Measurements from ENCODE around the gene SRR.

SRR gene

GRCh38 chr17:2282297-2282873 lies 21.4 kb upstream of the SRR start:
- Histone ChIP-seq H2BK12ac (ENCODE audit: low read length in 2 of 2) (no peak overlapping the region), H3K23ac (ENCODE audit: low read length in 2 of 2) (no peak overlapping the region), H3K4ac (ENCODE audit: low read depth in 1 of 2, low read length in 2 of 2) (no peak overlapping the region), H3K27me3 (ENCODE audit: control insufficient read depth in 1 of 2, insufficient read depth in 1 of 2, low read length in 2 of 2) (no peaks in the 10 kb centered on the region), H3K4me3 (ENCODE audit: insufficient read depth in 1 of 2, low read depth in 1 of 2, low read length in 2 of 2) (no peak overlapping the region), H3K4me2 (ENCODE audit: low read length, poor library complexity, severe bottlenecking) (no peak overlapping the region), H2AFZ (ENCODE audit: low read depth, low read length) (no peak overlapping the region), H2BK120ac (ENCODE audit: low read depth, low read length) (no peak overlapping the region), H3K27ac (ENCODE audit: low read length, poor library complexity, severe bottlenecking) (no peak overlapping the region), H4K8ac (ENCODE audit: low read length) (no peak overlapping the region), H3K36me3 (ENCODE audit: control insufficient read depth in 1 of 2, insufficient read depth in 2 of 2, low read depth in 1 of 2, low read length in 2 of 2) (peaks cover 33 to 77% of the 10 kb centered on the region in 2 experiments), H3K4me1 (ENCODE audit: control insufficient read depth, insufficient read depth, low read depth, low read length) (no peaks in the 10 kb centered on the region), H3K18ac (ENCODE audit: low read depth in 1 of 2, low read length in 2 of 2) (no peak overlapping the region), H3K79me1 (replicated peaks; ENCODE audit: low read length, poor library complexity, severe bottlenecking) (peaks cover 16% of the 10 kb centered on the region), H3K9ac (ENCODE audit: low read length) (peak overlapping the region; percentile 65), H3K9me3 (ENCODE audit: control insufficient read depth, low read length) (no peaks in the 10 kb centered on the region), H4K91ac (ENCODE audit: low read length) (no peak overlapping the region), H2AK5ac (ENCODE audit: low read length, severe bottlenecking) (no peak overlapping the region), H2BK15ac (ENCODE audit: low read depth, poor library complexity, severe bottlenecking) (no peak overlapping the region), H2BK5ac (ENCODE audit: low read depth, low read length, poor library complexity, severe bottlenecking) (no peak overlapping the region), H3K14ac (ENCODE audit: low read length in 2 of 2) (no peak overlapping the region)
- WGBS = 73% methylated on average over 5 of the region's 7 CpGs
- peak; percentile 89 for DNase-seq

- Histone ChIP-seq H3K4me1 (ENCODE audit: control insufficient read depth, insufficient read depth, low read depth, low read length) (no peaks in the 10 kb centered on the region), H3K36me3 (ENCODE audit: control insufficient read depth in 1 of 2, insufficient read depth in 2 of 2, low read depth in 1 of 2, low read length in 2 of 2) (peaks cover 38 to 81% of the 10 kb centered on the region in 2 experiments), H3K23ac (ENCODE audit: low read length in 2 of 2) (no peak overlapping the region), H2BK12ac (ENCODE audit: low read length in 2 of 2) (no peak overlapping the region), H2BK5ac (ENCODE audit: low read depth, low read length, poor library complexity, severe bottlenecking) (no peak overlapping the region), H2AK5ac (ENCODE audit: low read length, severe bottlenecking) (no peak overlapping the region), H2BK15ac (ENCODE audit: low read depth, poor library complexity, severe bottlenecking) (no peak overlapping the region), H3K4me3 (ENCODE audit: insufficient read depth in 1 of 2, low read depth in 1 of 2, low read length in 2 of 2) (no peak overlapping the region), H3K27me3 (ENCODE audit: control insufficient read depth in 1 of 2, insufficient read depth in 1 of 2, low read length in 2 of 2) (no peaks in the 10 kb centered on the region), H2AFZ (ENCODE audit: low read depth, low read length) (no peak overlapping the region), H2BK120ac (ENCODE audit: low read depth, low read length) (no peak overlapping the region), H4K8ac (ENCODE audit: low read length) (no peak overlapping the region), H4K91ac (ENCODE audit: low read length) (no peak overlapping the region), H3K14ac (ENCODE audit: low read length in 2 of 2) (no peak overlapping the region), H3K18ac (ENCODE audit: low read depth in 1 of 2, low read length in 2 of 2) (no peak overlapping the region), H3K79me1 (replicated peaks; ENCODE audit: low read length, poor library complexity, severe bottlenecking) (peaks cover 21% of the 10 kb centered on the region), H3K9me3 (ENCODE audit: control insufficient read depth, low read length) (no peaks in the 10 kb centered on the region), H3K4me2 (ENCODE audit: low read length, poor library complexity, severe bottlenecking) (no peak overlapping the region), H3K9ac (ENCODE audit: low read length) (peak overlapping the region; percentile 15), H3K27ac (ENCODE audit: low read length, poor library complexity, severe bottlenecking) (no peak overlapping the region), H3K4ac (ENCODE audit: low read depth in 1 of 2, low read length in 2 of 2) (no peak overlapping the region)
- 82% methylated on average over 7 of the region's 7 CpGs for WGBS
- peak; percentile 34 for DNase-seq
These were observed 20.4 kb upstream of the SRR start for GRCh38 chr17:2283302-2283701.

DNA sequence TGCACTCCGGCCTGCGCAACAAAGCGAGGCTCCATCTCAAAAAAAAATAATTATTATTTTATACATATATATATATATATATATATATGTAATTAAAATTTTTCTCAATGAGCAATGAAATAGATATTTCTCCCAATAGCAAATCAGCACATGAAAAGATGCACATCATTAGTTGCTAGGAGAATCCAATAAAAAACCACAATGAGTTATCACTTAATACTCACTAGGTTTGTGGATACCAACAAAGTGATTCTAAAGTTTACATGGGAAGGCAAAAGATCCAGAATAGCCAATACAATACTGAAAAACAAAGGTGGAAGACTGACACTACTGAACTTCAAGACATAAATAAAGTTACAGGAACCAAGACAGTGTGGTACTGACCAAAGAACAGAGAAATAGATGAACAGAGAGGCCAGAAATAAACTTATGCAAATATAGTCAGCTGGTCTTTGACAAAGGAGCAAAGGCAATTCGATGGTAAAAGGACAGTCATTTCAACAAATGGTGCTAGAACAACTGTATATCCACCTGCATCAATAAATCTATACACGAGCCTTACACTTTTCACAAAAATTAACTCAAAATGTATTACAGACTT lies 13.8 kb upstream of the SRR start:
- Histone ChIP-seq H3K23ac (ENCODE audit: low read length in 2 of 2) (no peak overlapping the region), H3K9ac (ENCODE audit: low read length) (no peak overlapping the region), H2AFZ (ENCODE audit: low read depth, low read length) (no peak overlapping the region), H3K4me3 (ENCODE audit: insufficient read depth in 1 of 2, low read depth in 1 of 2, low read length in 2 of 2) (no peak overlapping the region), H3K18ac (ENCODE audit: low read depth in 1 of 2, low read length in 2 of 2) (no peak overlapping the region), H4K91ac (ENCODE audit: low read length) (no peak overlapping the region), H3K4me2 (ENCODE audit: low read length, poor library complexity, severe bottlenecking) (no peak overlapping the region), H3K27ac (ENCODE audit: low read length, poor library complexity, severe bottlenecking) (no peak overlapping the region), H3K4me1 (ENCODE audit: control insufficient read depth, insufficient read depth, low read depth, low read length) (no peaks in the 10 kb centered on the region), H3K27me3 (ENCODE audit: control insufficient read depth in 1 of 2, insufficient read depth in 1 of 2, low read length in 2 of 2) (no peaks in the 10 kb centered on the region), H2BK5ac (ENCODE audit: low read depth, low read length, poor library complexity, severe bottlenecking) (no peak overlapping the region), H3K9me3 (ENCODE audit: control insufficient read depth, low read length) (no peaks in the 10 kb centered on the region), H3K36me3 (ENCODE audit: control insufficient read depth in 1 of 2, insufficient read depth in 2 of 2, low read depth in 1 of 2, low read length in 2 of 2) (peaks cover 23 to 72% of the 10 kb centered on the region in 2 experiments), H3K4ac (ENCODE audit: low read depth in 1 of 2, low read length in 2 of 2) (no peak overlapping the region), H2BK12ac (ENCODE audit: low read length in 2 of 2) (no peak overlapping the region), H2AK5ac (ENCODE audit: low read length, severe bottlenecking) (no peak overlapping the region), H3K79me1 (replicated peaks; ENCODE audit: low read length, poor library complexity, severe bottlenecking) (peaks cover 24% of the 10 kb centered on the region), H3K14ac (ENCODE audit: low read length in 2 of 2) (no peak overlapping the region), H2BK120ac (ENCODE audit: low read depth, low read length) (no peak overlapping the region), H2BK15ac (ENCODE audit: low read depth, poor library complexity, severe bottlenecking) (no peak overlapping the region), H4K8ac (ENCODE audit: low read length) (no peak overlapping the region)
- 97% methylated on average over 2 of the region's 5 CpGs for WGBS
- DNase-seq = no peak

GRCh38 chr17:2292100-2292499 lies 11.7 kb upstream of the SRR start:
- H3K4me1 ChIP-seq (ENCODE audit: control insufficient read depth, insufficient read depth, low read depth, low read length) = peaks cover 6% of the 10 kb centered on the region
- H3K4me3 ChIP-seq (ENCODE audit: insufficient read depth in 1 of 2, low read depth in 1 of 2, low read length in 2 of 2) = no peak overlapping the region
- H3K9ac ChIP-seq (ENCODE audit: low read length) = peak overlapping the region; percentile 7
- H4K8ac ChIP-seq (ENCODE audit: low read length) = no peak overlapping the region
- peak overlapping the region; percentile 88 for H2AK5ac ChIP-seq (ENCODE audit: low read length, severe bottlenecking)
- no peaks in the 10 kb centered on the region for H3K27me3 ChIP-seq (ENCODE audit: control insufficient read depth in 1 of 2, insufficient read depth in 1 of 2, low read length in 2 of 2)
- H3K23ac ChIP-seq (ENCODE audit: low read length in 2 of 2) = no peak overlapping the region
- no peak overlapping the region for H3K4ac ChIP-seq (ENCODE audit: low read depth in 1 of 2, low read length in 2 of 2)
- H2BK5ac ChIP-seq (ENCODE audit: low read depth, low read length, poor library complexity, severe bottlenecking) = no peak overlapping the region
- H3K18ac ChIP-seq (ENCODE audit: low read depth in 1 of 2, low read length in 2 of 2) = no peak overlapping the region
- DNase-seq = peak; percentile 22
- no peak overlapping the region for H2BK12ac ChIP-seq (ENCODE audit: low read length in 2 of 2)
- H3K36me3 ChIP-seq (ENCODE audit: control insufficient read depth in 1 of 2, insufficient read depth in 2 of 2, low read depth in 1 of 2, low read length in 2 of 2) = peaks cover 30 to 87% of the 10 kb centered on the region in 2 experiments
- H2BK120ac ChIP-seq (ENCODE audit: low read depth, low read length) = no peak overlapping the region
- H4K91ac ChIP-seq (ENCODE audit: low read length) = no peak overlapping the region
- no peak overlapping the region for H3K14ac ChIP-seq (ENCODE audit: low read length in 2 of 2)
- H2BK15ac ChIP-seq (ENCODE audit: low read depth, poor library complexity, severe bottlenecking) = no peak overlapping the region
- peak overlapping the region; percentile 43 for H3K27ac ChIP-seq (ENCODE audit: low read length, poor library complexity, severe bottlenecking)
- H2AFZ ChIP-seq (ENCODE audit: low read depth, low read length) = no peak overlapping the region
- peaks cover 39% of the 10 kb centered on the region for H3K79me1 ChIP-seq (replicated peaks; ENCODE audit: low read length, poor library complexity, severe bottlenecking)
- no peaks in the 10 kb centered on the region for H3K9me3 ChIP-seq (ENCODE audit: control insufficient read depth, low read length)
- no peak overlapping the region for H3K4me2 ChIP-seq (ENCODE audit: low read length, poor library complexity, severe bottlenecking)
- 81% methylated on average over 1 of the region's 2 CpGs for WGBS
